Measurements from ENCODE around the gene PDE1C. TPM values are rescaled to one million over a fixed set of nuclear protein-coding genes. Genes with fewer than 3 reads are reported as not detected.

Gene PDE1C
- total RNA-seq, 1 experiment from 2014 or later = not detected

GRCh38 chr7:32049599-32049998 lies 20.6 kb downstream of the PDE1C start:
- H3K9me3 ChIP-seq (ENCODE audit: low read depth, low read length, poor library complexity, severe bottlenecking) = no peaks in the 10 kb centered on the region
- ChIA-PET POLR2A (ENCODE audit: low non-redundant PET) (no interaction called here), CTCF (no interaction called here)
- H3K4me1 ChIP-seq (ENCODE audit: insufficient read depth, low read length, poor library complexity, severe bottlenecking) = no peaks in the 10 kb centered on the region
- H3K36me3 ChIP-seq (ENCODE audit: insufficient read depth, low read length, poor library complexity, severe bottlenecking) = no peaks in the 10 kb centered on the region
- no peak for TF ChIP-seq CTCF (conservative IDR thresholded peaks at IDR 0.05; ENCODE audit: low read depth, low read length)
- no peak for TF ChIP-seq EZH2 (IDR thresholded peaks at IDR 0.05; ENCODE audit: borderline replicate concordance, low read depth, low read length, poor library complexity, severe bottlenecking)
- H3K27me3 ChIP-seq (replicated peaks; ENCODE audit: insufficient read depth, low read depth, low read length, poor library complexity) = peaks cover 77% of the 10 kb centered on the region
- H3K27ac ChIP-seq (ENCODE audit: low read depth, low read length, poor library complexity, severe bottlenecking) = no peak overlapping the region
- no peak overlapping the region for H3K4me3 ChIP-seq (ENCODE audit: low read depth, low read length, poor library complexity, severe bottlenecking)
- DNase-seq (ENCODE audit: low spot score) = no peak
- intact Hi-C loops (cut with micrococcal nuclease; ENCODE audit: unreplicated experiment) = no loop called here
- no TSS peak for BruUV-seq (replicated peaks)

- no peaks in the 10 kb centered on the region for H3K9me3 ChIP-seq (ENCODE audit: low read depth, low read length, poor library complexity, severe bottlenecking)
- TF ChIP-seq CTCF (conservative IDR thresholded peaks at IDR 0.05; ENCODE audit: low read depth, low read length) (no peak), EZH2 (IDR thresholded peaks at IDR 0.05; ENCODE audit: borderline replicate concordance, low read depth, low read length, poor library complexity, severe bottlenecking) (no peak)
- H3K36me3 ChIP-seq (ENCODE audit: insufficient read depth, low read length, poor library complexity, severe bottlenecking) = no peaks in the 10 kb centered on the region
- ChIA-PET CTCF (no interaction called here), POLR2A (ENCODE audit: low non-redundant PET) (no interaction called here)
- no peaks in the 10 kb centered on the region for H3K4me1 ChIP-seq (ENCODE audit: insufficient read depth, low read length, poor library complexity, severe bottlenecking)
- intact Hi-C loops (cut with micrococcal nuclease; ENCODE audit: unreplicated experiment) = no loop called here
- H3K4me3 ChIP-seq (ENCODE audit: low read depth, low read length, poor library complexity, severe bottlenecking) = no peak overlapping the region
- H3K27me3 ChIP-seq (replicated peaks; ENCODE audit: insufficient read depth, low read depth, low read length, poor library complexity) = peaks cover 74% of the 10 kb centered on the region
- no peak overlapping the region for H3K27ac ChIP-seq (ENCODE audit: low read depth, low read length, poor library complexity, severe bottlenecking)
- DNase-seq (ENCODE audit: low spot score) = no peak
- BruUV-seq (replicated peaks) = no TSS peak
Observed at GRCh38 chr7:32048970-32049491, 21.2 kb downstream of the PDE1C start.

- Histone ChIP-seq H3K27ac (ENCODE audit: low read depth, low read length, poor library complexity, severe bottlenecking) (no peak overlapping the region), H3K27me3 (replicated peaks; ENCODE audit: insufficient read depth, low read depth, low read length, poor library complexity) (peaks cover 74% of the 10 kb centered on the region), H3K36me3 (ENCODE audit: insufficient read depth, low read length, poor library complexity, severe bottlenecking) (no peaks in the 10 kb centered on the region), H3K4me1 (ENCODE audit: insufficient read depth, low read length, poor library complexity, severe bottlenecking) (no peaks in the 10 kb centered on the region), H3K4me3 (ENCODE audit: low read depth, low read length, poor library complexity, severe bottlenecking) (no peak overlapping the region), H3K9me3 (ENCODE audit: low read depth, low read length, poor library complexity, severe bottlenecking) (no peaks in the 10 kb centered on the region)
- TF ChIP-seq CTCF (conservative IDR thresholded peaks at IDR 0.05; ENCODE audit: low read depth, low read length) (no peak), EZH2 (IDR thresholded peaks at IDR 0.05; ENCODE audit: borderline replicate concordance, low read depth, low read length, poor library complexity, severe bottlenecking) (no peak)
- DNase-seq (ENCODE audit: low spot score) = no peak
- BruUV-seq (replicated peaks) = no TSS peak
- CTCF ChIA-PET = no interaction called here
- intact Hi-C loops (cut with micrococcal nuclease; ENCODE audit: unreplicated experiment) = no loop called here
- POLR2A ChIA-PET (ENCODE audit: low non-redundant PET) = no interaction called here
Observed at GRCh38 chr7:32047801-32048200, 22.4 kb downstream of the PDE1C start.

Data from A673 (cell line).